PC-9 (cell line): ENCODE data around the gene MCM9. TPM values are rescaled to one million over a fixed set of nuclear protein-coding genes. Genes with fewer than 3 reads are reported as not detected.

Source experiments
- BruUV-seq: library from RNA; stranded (reverse); fragments of 400-500 nt; replicated peaks from 2 replicates; lab custom pipeline; 2021; lab: Mats Ljungman, UMichigan
- CTCF ChIA-PET: fragments of 300-600 bp; sonication (Branson Sonifier 250); formaldehyde crosslinking; loops from one replicate; lab custom pipeline; 2022; ENCODE audit warnings: antibody characterized with exemption; lab: Charles Lee
- POLR2A ChIA-PET: fragments of 300-600 bp; sonication (Branson Sonifier 250); formaldehyde crosslinking; loops from one replicate; lab custom pipeline; 2022; ENCODE audit warnings: antibody characterized with exemption; ENCODE audit not compliant: unreplicated experiment; lab: Charles Lee
- DNase-seq, 2 experiments: peaks; one replicate each; pipeline versions ENCODE4 v3.0.0 to v3.0.0-alpha.2; 2015 to 2022; ENCODE audit warnings: mixed read lengths in 1 of 2
- H2AFZ ChIP-seq: fragments of 200-600 bp; sonication (generic); 2 replicates; pipeline ENCODE4 v1.8.1; 2017; ENCODE audit warnings: antibody characterized with exemption
- H3F3A ChIP-seq: fragments of 200-600 bp; sonication (generic); 2 replicates; pipeline ENCODE4 v1.8.1; 2017; ENCODE audit warnings: antibody characterized with exemption, mild to moderate bottlenecking, low read depth; ENCODE audit not compliant: insufficient read depth
- H3K27ac ChIP-seq: fragments of 200-600 bp; sonication (generic); 2 replicates; pipeline ENCODE4 v1.6.1; 2016; ENCODE audit warnings: mixed run types
- H3K27me3 ChIP-seq: fragments of 200-600 bp; sonication (generic); 2 replicates; pipeline ENCODE4 v1.6.1; 2016; ENCODE audit warnings: low read depth, mixed run types; ENCODE audit not compliant: insufficient read depth
- H3K36me3 ChIP-seq: fragments of 200-600 bp; sonication (generic); 2 replicates; pipeline ENCODE4 v1.6.1; 2016; ENCODE audit warnings: low read depth, mixed run types
- H3K4me1 ChIP-seq: fragments of 200-600 bp; sonication (generic); replicated peaks from 2 replicates; pipeline ENCODE4 v1.6.1; 2016; ENCODE audit warnings: mixed run types; ENCODE audit not compliant: insufficient read depth
- H3K4me2 ChIP-seq: fragments of 200-600 bp; sonication (generic); 2 replicates; pipeline ENCODE4 v1.6.1; 2017; ENCODE audit warnings: mixed run types
- H3K4me3 ChIP-seq: fragments of 200-600 bp; sonication (generic); 2 replicates; pipeline ENCODE4 v1.6.1; 2016; ENCODE audit warnings: mixed run types
- H3K79me2 ChIP-seq: fragments of 200-600 bp; sonication (generic); 2 replicates; pipeline ENCODE4 v1.6.1; 2017; ENCODE audit warnings: low read depth, mixed run types
- H3K9me2 ChIP-seq: fragments of 200-600 bp; sonication (generic); 2 replicates; pipeline ENCODE4 v1.8.1; 2017; ENCODE audit warnings: mild to moderate bottlenecking; ENCODE audit not compliant: insufficient read depth
- H3K9me3 ChIP-seq: fragments of 200-600 bp; sonication (generic); 2 replicates; pipeline ENCODE4 v1.8.1; 2016; ENCODE audit warnings: low read depth; ENCODE audit not compliant: insufficient read depth
- H4K20me1 ChIP-seq: fragments of 200-600 bp; sonication (generic); 2 replicates; pipeline ENCODE4 v1.8.1; 2017; ENCODE audit not compliant: insufficient read depth
- EZH2 ChIP-seq: fragments of 200-600 bp; sonication (generic); IDR thresholded peaks from 2 replicates; pipeline ENCODE4 v1.8.0; 2017; ENCODE audit warnings: antibody characterized with exemption, low read depth
- intact Hi-C: fragments of 100-400 bp; cut with micrococcal nuclease; formaldehyde crosslinking; loops from one replicate; pipeline ENCODE4 v1.10.0; 2022; ENCODE audit not compliant: unreplicated experiment
- total RNA-seq: library from RNA; stranded (reverse); gene quantifications from 2 replicates; pipeline ENCODE4 v1.2.3, GENCODE V29; 2021
- TF ChIP-seq, protein P1 (sequence below): fragments of 200-600 bp; sonication (generic); conservative IDR thresholded peaks from 2 replicates; pipeline ENCODE4 v1.6.1; 2017; ENCODE audit warnings: mixed run types, antibody characterized with exemption, mild to moderate bottlenecking, moderate library complexity

MCM9 gene
- total RNA-seq, 1 experiment from 2014 or later = 18.1 TPM

DNA sequence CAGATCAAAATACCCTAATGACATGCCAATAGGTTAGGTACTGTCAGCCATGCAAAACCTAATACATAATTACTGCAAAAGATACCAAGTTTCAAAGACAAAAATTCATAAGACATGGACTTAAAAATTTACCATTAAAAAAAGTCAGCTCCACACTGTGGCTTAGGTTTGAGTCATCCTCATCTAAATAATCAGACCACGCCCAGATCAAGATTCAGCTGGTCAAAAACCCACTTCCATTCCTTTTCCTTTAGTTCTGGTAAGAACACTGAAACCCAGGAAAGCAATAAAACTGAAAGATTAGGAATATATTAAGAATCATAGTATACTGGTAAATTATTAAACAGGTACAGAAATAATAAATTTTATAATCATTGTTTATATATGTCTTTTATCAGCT, 122.0 kb downstream of the MCM9 start:
- no TSS peak for BruUV-seq
- Histone ChIP-seq H3K4me2 (no peak overlapping the region), H3K27ac (no peak overlapping the region), H4K20me1 (no peaks in the 10 kb centered on the region), H3K36me3 (peaks cover 13% of the 10 kb centered on the region), H3K4me3 (no peak overlapping the region), H3K9me3 (no peaks in the 10 kb centered on the region), H3F3A (no peaks in the 10 kb centered on the region), H3K9me2 (no peaks in the 10 kb centered on the region), H2AFZ (no peak overlapping the region), H3K27me3 (no peaks in the 10 kb centered on the region), H3K79me2 (no peaks in the 10 kb centered on the region), H3K4me1 (no peaks in the 10 kb centered on the region)
- DNase-seq = no peak
- intact Hi-C loops = no loop called here
- POLR2A ChIA-PET = no interaction called here
- CTCF ChIA-PET = no interaction called here
- TF ChIP-seq, protein P1, sequence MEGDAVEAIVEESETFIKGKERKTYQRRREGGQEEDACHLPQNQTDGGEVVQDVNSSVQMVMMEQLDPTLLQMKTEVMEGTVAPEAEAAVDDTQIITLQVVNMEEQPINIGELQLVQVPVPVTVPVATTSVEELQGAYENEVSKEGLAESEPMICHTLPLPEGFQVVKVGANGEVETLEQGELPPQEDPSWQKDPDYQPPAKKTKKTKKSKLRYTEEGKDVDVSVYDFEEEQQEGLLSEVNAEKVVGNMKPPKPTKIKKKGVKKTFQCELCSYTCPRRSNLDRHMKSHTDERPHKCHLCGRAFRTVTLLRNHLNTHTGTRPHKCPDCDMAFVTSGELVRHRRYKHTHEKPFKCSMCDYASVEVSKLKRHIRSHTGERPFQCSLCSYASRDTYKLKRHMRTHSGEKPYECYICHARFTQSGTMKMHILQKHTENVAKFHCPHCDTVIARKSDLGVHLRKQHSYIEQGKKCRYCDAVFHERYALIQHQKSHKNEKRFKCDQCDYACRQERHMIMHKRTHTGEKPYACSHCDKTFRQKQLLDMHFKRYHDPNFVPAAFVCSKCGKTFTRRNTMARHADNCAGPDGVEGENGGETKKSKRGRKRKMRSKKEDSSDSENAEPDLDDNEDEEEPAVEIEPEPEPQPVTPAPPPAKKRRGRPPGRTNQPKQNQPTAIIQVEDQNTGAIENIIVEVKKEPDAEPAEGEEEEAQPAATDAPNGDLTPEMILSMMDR = no peak
- no peak for TF ChIP-seq EZH2

GRCh38 chr6:118810420-118811027, 124.4 kb downstream of the MCM9 start:
- intact Hi-C loops = no loop called here
- H4K20me1 ChIP-seq = no peaks in the 10 kb centered on the region
- TF ChIP-seq EZH2 = no peak
- TF ChIP-seq, protein P1 = no peak
- H3K27me3 ChIP-seq = no peaks in the 10 kb centered on the region
- H3K79me2 ChIP-seq = no peaks in the 10 kb centered on the region
- no peaks in the 10 kb centered on the region for H3K4me1 ChIP-seq
- peaks cover 4% of the 10 kb centered on the region for H3K36me3 ChIP-seq
- H3K9me2 ChIP-seq = no peaks in the 10 kb centered on the region
- H3F3A ChIP-seq = no peaks in the 10 kb centered on the region
- no peak for DNase-seq
- CTCF ChIA-PET = no interaction called here
- BruUV-seq = no TSS peak
- POLR2A ChIA-PET = no interaction called here
- no peak overlapping the region for H3K4me3 ChIP-seq
- H2AFZ ChIP-seq = no peak overlapping the region
- no peak overlapping the region for H3K4me2 ChIP-seq
- no peaks in the 10 kb centered on the region for H3K9me3 ChIP-seq
- no peak overlapping the region for H3K27ac ChIP-seq

- Histone ChIP-seq H3K36me3 (peaks cover 3% of the 10 kb centered on the region; the same call in 1 of the 2 replicates), H4K20me1 (no peaks in the 10 kb centered on the region), H3F3A (no peaks in the 10 kb centered on the region), H3K9me2 (no peaks in the 10 kb centered on the region), H3K79me2 (no peaks in the 10 kb centered on the region), H3K27me3 (no peaks in the 10 kb centered on the region), H3K4me2 (no peak overlapping the region), H2AFZ (no peak overlapping the region), H3K9me3 (no peaks in the 10 kb centered on the region), H3K27ac (no peak overlapping the region), H3K4me1 (no peaks in the 10 kb centered on the region), H3K4me3 (no peak overlapping the region)
- TF ChIP-seq, protein P1 = no peak
- TF ChIP-seq EZH2 = no peak
- ChIA-PET CTCF (no interaction called here), POLR2A (no interaction called here)
- intact Hi-C loops = loop anchor here (10.0 kb wide), 1 partner anchor 306 kb away; no protein-coding TSS in a partner anchor
- no TSS peak for BruUV-seq
- no peak for DNase-seq
These were observed 125.9 kb downstream of the MCM9 start for GRCh38 chr6:118808793-118809638.
